DOHH2 (cell line): Measurements from ENCODE around the gene DNAJB6.

Experiments used
- H3F3A ChIP-seq: fragments of 200-600 bp; sonication (generic), shearing (Covaris generic); 2 replicates; pipeline ENCODE4 v1.6.0; 2016; ENCODE audit warnings: antibody characterized with exemption, mild to moderate bottlenecking; ENCODE audit not compliant: control insufficient read depth, insufficient read depth
- H3K27ac ChIP-seq: fragments of 200-600 bp; sonication (generic); 2 replicates; pipeline ENCODE4 v1.5.1; 2014; ENCODE audit warnings: low read depth, mild to moderate bottlenecking, low read length, moderate library complexity
- H3K27me3 ChIP-seq: fragments of 200-600 bp; sonication (generic); 2 replicates; pipeline ENCODE4 v1.6.1; 2014; ENCODE audit warnings: mild to moderate bottlenecking, low read length, mixed read lengths; ENCODE audit not compliant: control insufficient read depth
- H3K36me3 ChIP-seq: fragments of 200-600 bp; sonication (generic); 2 replicates; pipeline ENCODE4 v1.6.1; 2014; ENCODE audit warnings: mild to moderate bottlenecking, low read length, moderate library complexity, mixed read lengths; ENCODE audit not compliant: control insufficient read depth
- H3K4me1 ChIP-seq: fragments of 200-600 bp; sonication (generic); 2 replicates; pipeline ENCODE4 v1.6.1; 2014; ENCODE audit warnings: mild to moderate bottlenecking, low read length, mixed read lengths; ENCODE audit not compliant: control insufficient read depth
- H3K4me2 ChIP-seq: fragments of 200-600 bp; sonication (generic); 2 replicates; pipeline ENCODE4 v1.6.0; 2014; ENCODE audit warnings: mild to moderate bottlenecking, low read length, moderate library complexity
- H3K4me3 ChIP-seq: fragments of 200-600 bp; sonication (generic); 2 replicates; pipeline ENCODE4 v1.5.1; 2014; ENCODE audit warnings: mild to moderate bottlenecking, low read length, mixed read lengths
- H3K79me2 ChIP-seq: fragments of 200-600 bp; sonication (generic); 2 replicates; pipeline ENCODE4 v1.6.1; 2014; ENCODE audit warnings: mild to moderate bottlenecking, low read length, mixed read lengths; ENCODE audit not compliant: control insufficient read depth
- H3K9me2 ChIP-seq: fragments of 200-600 bp; sonication (generic); replicated peaks from 2 replicates; pipeline ENCODE4 v1.6.1; 2014; ENCODE audit warnings: mild to moderate bottlenecking, low read length, mixed read lengths; ENCODE audit not compliant: control insufficient read depth
- H3K9me3 ChIP-seq: fragments of 200-600 bp; sonication (generic); 2 replicates; pipeline ENCODE4 v1.6.1; 2014; ENCODE audit warnings: antibody characterized with exemption, low read length, mixed read lengths; ENCODE audit not compliant: control insufficient read depth, insufficient read depth
- H4K20me1 ChIP-seq: fragments of 200-600 bp; sonication (generic); 2 replicates; pipeline ENCODE4 v1.6.0; 2014; ENCODE audit warnings: low read depth, mild to moderate bottlenecking, antibody characterized with exemption, low read length, moderate library complexity; ENCODE audit not compliant: control insufficient read depth, insufficient read depth
- EZH2phosphoT487 ChIP-seq: fragments of 200-600 bp; sonication (generic); IDR thresholded peaks from 2 replicates; pipeline ENCODE4 v1.6.1; 2017; ENCODE audit warnings: borderline replicate concordance, mild to moderate bottlenecking, antibody characterized with exemption, low read length, moderate library complexity, mixed read lengths
- TF ChIP-seq, protein P1 (sequence below): fragments of 200-600 bp; sonication (generic); IDR thresholded peaks from one replicate; pipeline ENCODE4 v1.5.1; 2014; ENCODE audit warnings: antibody characterized with exemption, mild to moderate bottlenecking, low read depth, low read length; ENCODE audit not compliant: poor library complexity, severe bottlenecking

The DNAJB6 gene

GRCh38 chr7:157310676-157311185, 26.1 kb upstream of the DNAJB6 start:
- Histone ChIP-seq H3K27me3 (peaks cover 17% of the 10 kb centered on the region), H3F3A (no peaks in the 10 kb centered on the region), H4K20me1 (no peaks in the 10 kb centered on the region), H3K4me1 (no peaks in the 10 kb centered on the region), H3K79me2 (no peaks in the 10 kb centered on the region), H3K4me3 (no peak overlapping the region), H3K4me2 (no peak overlapping the region), H3K36me3 (no peaks in the 10 kb centered on the region), H3K27ac (no peak overlapping the region), H3K9me3 (no peaks in the 10 kb centered on the region), H3K9me2 (no peaks in the 10 kb centered on the region)
- TF ChIP-seq, protein P1, sequence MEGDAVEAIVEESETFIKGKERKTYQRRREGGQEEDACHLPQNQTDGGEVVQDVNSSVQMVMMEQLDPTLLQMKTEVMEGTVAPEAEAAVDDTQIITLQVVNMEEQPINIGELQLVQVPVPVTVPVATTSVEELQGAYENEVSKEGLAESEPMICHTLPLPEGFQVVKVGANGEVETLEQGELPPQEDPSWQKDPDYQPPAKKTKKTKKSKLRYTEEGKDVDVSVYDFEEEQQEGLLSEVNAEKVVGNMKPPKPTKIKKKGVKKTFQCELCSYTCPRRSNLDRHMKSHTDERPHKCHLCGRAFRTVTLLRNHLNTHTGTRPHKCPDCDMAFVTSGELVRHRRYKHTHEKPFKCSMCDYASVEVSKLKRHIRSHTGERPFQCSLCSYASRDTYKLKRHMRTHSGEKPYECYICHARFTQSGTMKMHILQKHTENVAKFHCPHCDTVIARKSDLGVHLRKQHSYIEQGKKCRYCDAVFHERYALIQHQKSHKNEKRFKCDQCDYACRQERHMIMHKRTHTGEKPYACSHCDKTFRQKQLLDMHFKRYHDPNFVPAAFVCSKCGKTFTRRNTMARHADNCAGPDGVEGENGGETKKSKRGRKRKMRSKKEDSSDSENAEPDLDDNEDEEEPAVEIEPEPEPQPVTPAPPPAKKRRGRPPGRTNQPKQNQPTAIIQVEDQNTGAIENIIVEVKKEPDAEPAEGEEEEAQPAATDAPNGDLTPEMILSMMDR = no peak
- TF ChIP-seq EZH2phosphoT487 = no peak

DNA sequence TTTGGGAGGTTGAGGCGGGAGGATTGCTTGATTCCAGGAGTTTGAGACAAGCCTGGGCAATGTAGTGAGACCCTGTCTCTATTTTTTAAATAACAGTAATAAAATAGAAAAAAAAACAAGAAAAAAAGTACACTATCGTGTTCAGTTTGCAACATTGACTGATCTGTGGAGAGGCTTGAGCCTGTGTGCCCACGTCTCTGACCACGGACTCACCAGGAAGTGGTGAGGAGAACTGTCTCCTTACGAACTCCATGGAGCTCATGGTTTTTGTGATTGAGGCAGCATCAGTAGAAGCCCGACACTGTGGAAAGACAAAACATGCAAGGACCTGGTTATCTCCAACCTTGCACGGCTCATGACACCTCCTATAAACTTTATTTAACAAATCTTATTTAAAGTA, 23.9 kb upstream of the DNAJB6 start:
- no peak for TF ChIP-seq EZH2phosphoT487
- TF ChIP-seq, protein P1 = no peak
- Histone ChIP-seq H3K27me3 (peaks cover 10% of the 10 kb centered on the region), H4K20me1 (no peaks in the 10 kb centered on the region; the same call in 1 of the 2 replicates), H3K9me2 (no peaks in the 10 kb centered on the region), H3K79me2 (no peaks in the 10 kb centered on the region), H3K4me1 (no peaks in the 10 kb centered on the region), H3K36me3 (no peaks in the 10 kb centered on the region), H3K9me3 (no peaks in the 10 kb centered on the region), H3F3A (no peaks in the 10 kb centered on the region), H3K27ac (no peak overlapping the region), H3K4me2 (no peak overlapping the region), H3K4me3 (no peak overlapping the region)

GRCh38 chr7:157313645-157314044, 23.2 kb upstream of the DNAJB6 start:
- Histone ChIP-seq H3K36me3 (no peaks in the 10 kb centered on the region), H3K9me2 (no peaks in the 10 kb centered on the region), H3K4me1 (peaks cover 4% of the 10 kb centered on the region; the same call in 1 of the 2 replicates), H3K79me2 (no peaks in the 10 kb centered on the region), H3K4me2 (no peak overlapping the region), H4K20me1 (no peaks in the 10 kb centered on the region; the same call in 1 of the 2 replicates), H3K27me3 (peaks cover 16% of the 10 kb centered on the region), H3K27ac (no peak overlapping the region), H3K9me3 (no peaks in the 10 kb centered on the region), H3F3A (no peaks in the 10 kb centered on the region), H3K4me3 (no peak overlapping the region)
- TF ChIP-seq EZH2phosphoT487 = no peak
- TF ChIP-seq, protein P1 = no peak
